Natural killer cell (primary cell): ENCODE results near the gene LRRC26. TPM values are rescaled to one million over a fixed set of nuclear protein-coding genes. Genes with fewer than 3 reads are reported as not detected.

ENCODE experiments used
- ATAC-seq, 3 donors: fragments of 150-1000 bp in 2 of 3; fragments of 200-7000 bp in 1 of 3; cut with Tn5 transposase; 1 replicate in 1 of 3; 2 replicates in 2 of 3; pipeline ENCODE4 v1.10.0; 2021; ENCODE audit warnings: mild to moderate bottlenecking in 2 of 3, moderate library complexity in 2 of 3
- DNase-seq, 2 donors: peaks; one replicate each; pipeline versions ENCODE4 v3.0.0 to v3.0.0-alpha.2; 2013 to 2021; ENCODE audit warnings: mixed read lengths in 1 of 2
- H3K27ac ChIP-seq: one replicate; pipeline ENCODE4 v1.5.1; 2013; ENCODE audit warnings: mild to moderate bottlenecking, low read length
- H3K27me3 ChIP-seq: one replicate; pipeline ENCODE4 v1.6.1; 2013; ENCODE audit warnings: low read length; ENCODE audit not compliant: control insufficient read depth, insufficient read depth
- H3K36me3 ChIP-seq: one replicate; pipeline ENCODE4 v1.6.1; 2013; ENCODE audit warnings: low read length; ENCODE audit not compliant: control insufficient read depth, insufficient read depth
- H3K4me1 ChIP-seq: one replicate; pipeline ENCODE4 v1.6.1; 2013; ENCODE audit warnings: low read length; ENCODE audit not compliant: control insufficient read depth, insufficient read depth
- H3K4me3 ChIP-seq: one replicate; pipeline ENCODE4 v1.5.1; 2013; ENCODE audit warnings: low read length
- H3K9me3 ChIP-seq: one replicate; pipeline ENCODE4 v1.6.1; 2013; ENCODE audit warnings: low read length; ENCODE audit not compliant: control insufficient read depth, insufficient read depth
- H3K27ac Mint-ChIP-seq, 2 donors: one replicate each; pipeline ENCODE4 v1.8.0; 2022; ENCODE audit warnings: mild to moderate bottlenecking in 2 of 2, mixed read lengths in 2 of 2, moderate library complexity in 1 of 2
- H3K27me3 Mint-ChIP-seq, 2 donors: one replicate each; pipeline ENCODE4 v1.8.0; 2022; ENCODE audit warnings: low read depth in 2 of 2, mixed read lengths in 2 of 2
- H3K36me3 Mint-ChIP-seq: one replicate; pipeline ENCODE4 v1.8.0; 2022; ENCODE audit warnings: mixed read lengths
- H3K4me1 Mint-ChIP-seq, 2 donors: one replicate each; pipeline ENCODE4 v1.8.0; 2022; ENCODE audit warnings: mixed read lengths in 2 of 2
- H3K4me3 Mint-ChIP-seq: one replicate; pipeline ENCODE4 v1.8.0; 2022; ENCODE audit warnings: mild to moderate bottlenecking, moderate library complexity, mixed read lengths
- H3K9me3 Mint-ChIP-seq, 2 donors: one replicate each; pipeline ENCODE4 v1.8.0; 2022; ENCODE audit warnings: mixed read lengths in 2 of 2
- CTCF ChIP-seq: fragments of 200-600 bp; IDR thresholded peaks from one replicate; pipeline ENCODE4 v1.8.0; 2022; ENCODE audit warnings: antibody characterized with exemption
- WGBS: methylation state at CpG from one replicate; pipeline ENCODE4 v1.1.7; 2013; ENCODE audit warnings: missing lambda C conversion rate; ENCODE audit not compliant: insufficient coverage; 5-methylcytosine and 5-hydroxymethylcytosine counted together
- intact Hi-C: fragments of 100-400 bp; cut with micrococcal nuclease; formaldehyde crosslinking; loops from one replicate; pipeline ENCODE4 v1.14.2; 2022
- total RNA-seq, 4 donors: library from RNA; stranded (reverse); fragments of 120-200 nt in 1 of 4; gene quantifications; one replicate each; pipeline versions ENCODE4 v1.2.3 to v1.2.4, GENCODE V29; 2013 to 2022

The LRRC26 gene
- total RNA-seq, 3 donors from 2014 or later (not counting 1 experiment from before 2014, with no cell fraction given), result not detected

GRCh38 chr9:137191691-137192447 lies 22.0 kb upstream of the LRRC26 start:
- Histone ChIP-seq H3K9me3 (no peaks in the 10 kb centered on the region), H3K36me3 (peaks cover 16% of the 10 kb centered on the region), H3K4me3 (no peak overlapping the region), H3K4me1 (peaks cover 27% of the 10 kb centered on the region), H3K27ac (no peak overlapping the region), H3K27me3 (no peaks in the 10 kb centered on the region)
- intact Hi-C loops, result no loop called here
- DNase-seq (no peak), ATAC-seq (no peak)
- TF ChIP-seq CTCF, result no peak
- Mint-ChIP-seq H3K27me3 (no peaks in the 10 kb centered on the region), H3K4me1 (peaks cover 16 to 41% of the 10 kb centered on the region in 2 donors), H3K9me3 (no peaks in the 10 kb centered on the region), H3K27ac (peak overlapping the region in 1 of 2 donors; percentile 83), H3K4me3 (no peak overlapping the region), H3K36me3 (no peaks in the 10 kb centered on the region)
- WGBS, result 95% methylated on average over 22 of the region's 22 CpGs

GRCh38 chr9:137191245-137191644 lies 21.4 kb upstream of the LRRC26 start:
- H3K4me3 ChIP-seq, result no peak overlapping the region
- Mint-ChIP-seq H3K27ac (peak overlapping the region; percentile 70 to 83), H3K27me3 (no peaks in the 10 kb centered on the region), H3K36me3 (no peaks in the 10 kb centered on the region), H3K9me3 (no peaks in the 10 kb centered on the region), H3K4me1 (peaks cover 20 to 39% of the 10 kb centered on the region in 2 donors), H3K4me3 (no peak overlapping the region)
- H3K36me3 ChIP-seq, result peaks cover 16% of the 10 kb centered on the region
- no peak overlapping the region for H3K27ac ChIP-seq
- intact Hi-C loops, result no loop called here
- no peak for DNase-seq
- TF ChIP-seq CTCF, result no peak
- no peaks in the 10 kb centered on the region for H3K9me3 ChIP-seq
- H3K27me3 ChIP-seq, result no peaks in the 10 kb centered on the region
- ATAC-seq, result no peak
- WGBS, result 84% methylated on average over 3 of the region's 3 CpGs
- peaks cover 33% of the 10 kb centered on the region for H3K4me1 ChIP-seq

- H3K4me1 ChIP-seq, result peaks cover 40% of the 10 kb centered on the region
- peak overlapping the region; percentile 70 to 83 for H3K27ac Mint-ChIP-seq
- H3K36me3 ChIP-seq, result peaks cover 23% of the 10 kb centered on the region
- intact Hi-C loops, result no loop called here
- no peaks in the 10 kb centered on the region for H3K27me3 ChIP-seq
- peaks cover 20 to 39% of the 10 kb centered on the region in 2 donors for H3K4me1 Mint-ChIP-seq
- peak overlapping the region; percentile 88 for H3K27ac ChIP-seq
- 85% methylated on average over 9 of the region's 9 CpGs for WGBS
- DNase-seq (no peak), ATAC-seq (no peak)
- TF ChIP-seq CTCF, result no peak
- H3K36me3 Mint-ChIP-seq, result no peaks in the 10 kb centered on the region
- H3K9me3 Mint-ChIP-seq, result no peaks in the 10 kb centered on the region
- no peak overlapping the region for H3K4me3 ChIP-seq
- H3K9me3 ChIP-seq, result no peaks in the 10 kb centered on the region
- H3K4me3 Mint-ChIP-seq, result peak overlapping the region; percentile 63
- no peaks in the 10 kb centered on the region for H3K27me3 Mint-ChIP-seq
Observed at GRCh38 chr9:137190315-137190856, 20.5 kb upstream of the LRRC26 start.
